Fibroblast of lung (primary cell): ENCODE measurements around the gene MTRF1. TPM values are rescaled to one million over a fixed set of nuclear protein-coding genes. Genes with fewer than 3 reads are reported as not detected.

Source experiments
- DNase-seq, 2 donors: peaks; one replicate each; pipeline versions ENCODE4 v3.0.0 to v3.0.0-alpha.2; 2010; ENCODE audit warnings: low read depth in 2 of 2
- H2AFZ ChIP-seq: 2 replicates; pipeline ENCODE4 v1.5.1; 2012; ENCODE audit warnings: low read length, control low read depth, inconsistent platforms
- H3K27ac ChIP-seq: 2 replicates; pipeline ENCODE4 v1.5.1; 2011; ENCODE audit warnings: low read length, control low read depth; ENCODE audit not compliant: insufficient read depth
- H3K27me3 ChIP-seq: 2 replicates; pipeline ENCODE4 v1.5.1; 2011; ENCODE audit warnings: mild to moderate bottlenecking, low read length; ENCODE audit not compliant: control insufficient read depth, insufficient read depth
- H3K36me3 ChIP-seq: 2 replicates; pipeline ENCODE4 v1.5.1; 2011; ENCODE audit warnings: low read length; ENCODE audit not compliant: control insufficient read depth, insufficient read depth
- H3K4me1 ChIP-seq: 2 replicates; pipeline ENCODE4 v1.5.1; 2011; ENCODE audit warnings: low read length; ENCODE audit not compliant: control insufficient read depth, insufficient read depth; ENCODE audit errors: extremely low read depth
- H3K4me2 ChIP-seq: 2 replicates; pipeline ENCODE4 v1.5.1; 2011; ENCODE audit warnings: low read length, control low read depth; ENCODE audit not compliant: insufficient read depth; ENCODE audit errors: extremely low read depth
- H3K4me3 ChIP-seq, 4 experiments: fragments of 200-600 bp in 1 of 4; sonication (generic) in 1 of 4; replicated peaks in 1 of 4; 2 replicates each; pipeline ENCODE4 v1.5.1; 2011 to 2016; ENCODE audit warnings: low read length in 4 of 4, low read depth in 3 of 4, mild to moderate bottlenecking in 3 of 4, control low read depth in 2 of 4, inconsistent platforms in 1 of 4, mixed read lengths in 1 of 4; ENCODE audit not compliant: insufficient read depth in 1 of 4; ENCODE audit errors: control extremely low read depth in 1 of 4
- H3K79me2 ChIP-seq: 2 replicates; pipeline ENCODE4 v1.5.1; 2012; ENCODE audit warnings: mild to moderate bottlenecking, low read length, inconsistent platforms; ENCODE audit not compliant: control insufficient read depth, insufficient read depth
- H3K9ac ChIP-seq: 2 replicates; pipeline ENCODE4 v1.5.1; 2011; ENCODE audit warnings: mild to moderate bottlenecking, low read length, control low read depth; ENCODE audit not compliant: insufficient read depth
- H3K9me3 ChIP-seq: 2 replicates; pipeline ENCODE4 v1.5.1; 2012; ENCODE audit warnings: low read depth, low read length; ENCODE audit not compliant: control insufficient read depth, insufficient read depth
- H4K20me1 ChIP-seq: 2 replicates; pipeline ENCODE4 v1.5.1; 2011; ENCODE audit warnings: low read length; ENCODE audit not compliant: control insufficient read depth, insufficient read depth; ENCODE audit errors: extremely low read depth
- CTCF ChIP-seq, 2 donors: IDR thresholded peaks in 1 of 2; conservative IDR thresholded peaks in 1 of 2; 1 replicate in 1 of 2; 2 replicates in 1 of 2; pipeline ENCODE4 v1.5.1; 2011 to 2012; ENCODE audit warnings: low read length in 2 of 2, control low read depth in 1 of 2, inconsistent platforms in 1 of 2, low read depth in 1 of 2, mild to moderate bottlenecking in 1 of 2
- EZH2 ChIP-seq: IDR thresholded peaks from 2 replicates; pipeline ENCODE4 v1.5.1; 2012; ENCODE audit warnings: low read length, control low read depth, mild to moderate bottlenecking; ENCODE audit errors: missing control alignments
- polyA plus RNA-seq, 2 donors: library from polyadenylated mRNA; depleted of rRNA in 1 of 2; stranded (reverse) in 1 of 2; unstranded in 1 of 2; fragments of >200 nt; gene quantifications; 2 replicates each; pipeline ENCODE4 v1.2.1, GENCODE V29; 2011 to 2012; ENCODE audit warnings: missing spikeins in 1 of 2
- total RNA-seq: library from RNA; depleted of rRNA; stranded (reverse); fragments of >200 nt; gene quantifications from 2 replicates; pipeline ENCODE4 v1.2.1, GENCODE V29; 2014

Gene MTRF1
- total and polyA plus RNA-seq, 2 donors (not counting 1 experiment from before 2014, with no cell fraction given), result 11.6 to 13.4 TPM

- Histone ChIP-seq H3K4me3 (no peak overlapping the region), H3K9ac (no peak overlapping the region), H3K4me2 (no peak overlapping the region), H3K27ac (no peak overlapping the region), H3K36me3 (peaks cover 2% of the 10 kb centered on the region), H2AFZ (no peak overlapping the region), H3K4me1 (no peaks in the 10 kb centered on the region), H3K79me2 (no peaks in the 10 kb centered on the region), H3K9me3 (no peaks in the 10 kb centered on the region), H3K27me3 (no peaks in the 10 kb centered on the region), H4K20me1 (no peaks in the 10 kb centered on the region)
- no peak for DNase-seq
- TF ChIP-seq CTCF (conservative IDR thresholded peaks at IDR 0.05 in 1 of 2, IDR thresholded peaks at IDR 0.05 in 1 of 2; ENCODE audit: low read depth in 1 of 2, low read length in 2 of 2), result no peak
- TF ChIP-seq EZH2, result no peak
Observed at GRCh38 chr13:41257535-41257934, 5.8 kb downstream of the MTRF1 start.

DNA sequence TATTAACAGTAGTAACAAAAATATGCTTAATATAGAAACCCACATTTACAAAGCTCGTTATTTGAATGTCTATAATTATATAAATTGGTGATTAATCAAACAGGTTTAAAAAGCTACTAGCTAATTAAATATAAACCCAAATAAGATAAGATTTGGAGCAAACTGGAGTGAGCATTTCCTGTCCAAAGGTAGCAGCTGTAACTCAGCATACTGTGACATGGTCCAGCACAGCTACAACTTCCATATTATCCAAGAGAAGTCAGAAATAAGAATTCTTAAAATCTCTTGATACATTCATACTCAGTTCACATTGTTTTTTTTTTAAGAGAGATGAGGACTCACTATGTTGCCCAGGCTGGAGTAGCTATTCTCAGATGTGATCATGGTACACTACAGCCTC is 8.5 kb downstream of the MTRF1 start:
- Histone ChIP-seq H4K20me1 (no peaks in the 10 kb centered on the region), H3K27me3 (no peaks in the 10 kb centered on the region), H3K27ac (no peak overlapping the region), H3K36me3 (no peaks in the 10 kb centered on the region), H3K79me2 (no peaks in the 10 kb centered on the region), H3K9ac (no peak overlapping the region), H3K4me3 (no peak overlapping the region), H3K9me3 (no peaks in the 10 kb centered on the region), H2AFZ (no peak overlapping the region), H3K4me1 (no peaks in the 10 kb centered on the region), H3K4me2 (no peak overlapping the region)
- DNase-seq, result no peak
- TF ChIP-seq CTCF (conservative IDR thresholded peaks at IDR 0.05 in 1 of 2, IDR thresholded peaks at IDR 0.05 in 1 of 2; ENCODE audit: low read depth in 1 of 2, low read length in 2 of 2) (no peak), EZH2 (no peak)

- H3K27me3 ChIP-seq, result no peaks in the 10 kb centered on the region
- H3K4me3 ChIP-seq, result no peak overlapping the region
- no peaks in the 10 kb centered on the region for H4K20me1 ChIP-seq
- H3K27ac ChIP-seq, result no peak overlapping the region
- no peak overlapping the region for H3K4me2 ChIP-seq
- H3K9me3 ChIP-seq, result no peaks in the 10 kb centered on the region
- no peak for DNase-seq
- H3K9ac ChIP-seq, result no peak overlapping the region
- H3K4me1 ChIP-seq, result no peaks in the 10 kb centered on the region
- no peak for TF ChIP-seq EZH2
- peaks cover 3% of the 10 kb centered on the region for H3K36me3 ChIP-seq
- H2AFZ ChIP-seq, result no peak overlapping the region
- no peaks in the 10 kb centered on the region for H3K79me2 ChIP-seq
Observed at GRCh38 chr13:41250993-41251392, 12.4 kb downstream of the MTRF1 start.
